HG02678 (cell line): ENCODE results near the gene TUBE1.

Experiments used
- ATAC-seq: cut with Tn5 transposase; IDR thresholded peaks from one replicate; pipeline ENCODE4 v1.9.1; 2021; ENCODE audit warnings: mild to moderate bottlenecking, moderate library complexity; ENCODE audit not compliant: unreplicated experiment

The TUBE1 gene

DNA sequence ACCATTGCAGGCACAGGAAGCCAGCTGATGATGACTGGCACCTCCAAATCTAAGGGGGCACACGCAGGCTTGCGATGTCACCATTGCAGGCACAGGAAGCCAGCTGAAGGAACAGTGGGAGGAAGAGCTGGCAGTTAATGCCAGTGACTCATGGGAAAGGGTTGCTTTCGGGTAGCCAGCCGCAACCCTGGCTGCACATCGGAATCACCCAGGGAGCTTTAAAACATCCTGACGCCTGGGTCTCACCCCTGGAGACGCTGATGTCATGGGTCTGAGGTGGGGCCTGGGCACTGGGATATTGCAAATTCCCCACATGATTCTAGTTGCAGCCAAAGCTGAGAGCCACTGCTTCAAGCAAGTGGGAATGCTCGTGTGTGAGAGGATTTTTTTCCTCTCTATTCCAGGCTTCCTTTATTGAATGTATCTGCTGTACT, 49.5 kb downstream of the TUBE1 start:
- ATAC-seq = no peak

DNA sequence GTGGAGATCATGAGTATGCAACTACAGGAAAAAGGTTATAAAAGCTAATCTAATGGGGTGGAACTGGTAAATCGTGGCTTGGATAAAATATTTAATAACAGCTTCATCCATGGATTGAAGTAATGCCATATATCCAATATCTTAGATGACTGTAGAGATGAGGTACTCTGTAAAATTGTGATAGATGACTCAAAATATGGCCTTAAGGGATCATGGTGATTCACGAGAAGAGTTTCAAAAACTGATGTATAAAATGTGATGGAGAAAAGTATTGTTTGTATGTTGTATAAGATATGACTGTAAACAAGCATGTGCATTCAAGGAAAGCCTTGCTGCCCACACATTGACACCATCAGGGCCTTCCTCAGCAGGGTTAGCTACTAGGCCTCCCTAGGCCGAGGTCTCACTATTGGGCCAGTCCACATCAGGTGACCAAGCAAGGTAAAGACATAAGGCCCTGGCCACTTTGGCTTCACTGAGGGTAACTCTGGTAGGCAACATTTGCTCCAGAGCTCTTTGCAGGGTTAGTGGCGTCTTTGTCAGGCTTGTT, 51.1 kb downstream of the TUBE1 start:
- no peak for ATAC-seq

DNA sequence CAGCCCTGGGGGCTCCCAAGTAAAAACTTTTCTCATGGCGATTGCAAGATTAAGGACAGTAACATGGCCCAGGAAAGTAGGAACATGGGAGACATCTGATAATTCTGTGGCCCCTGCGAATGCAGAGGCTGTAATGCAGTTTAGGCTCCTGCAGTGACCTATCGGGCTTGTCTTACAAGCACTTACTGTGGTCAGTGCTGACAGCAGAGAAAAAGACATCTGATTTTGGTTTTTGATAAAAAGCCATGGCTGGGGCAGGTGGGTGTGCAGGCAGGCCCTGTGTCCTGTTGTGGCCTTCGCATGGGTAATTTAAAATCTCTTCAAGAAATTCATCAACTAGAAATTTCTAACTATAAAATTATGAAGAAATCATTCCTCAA, 52.7 kb downstream of the TUBE1 start:
- ATAC-seq = no peak

DNA sequence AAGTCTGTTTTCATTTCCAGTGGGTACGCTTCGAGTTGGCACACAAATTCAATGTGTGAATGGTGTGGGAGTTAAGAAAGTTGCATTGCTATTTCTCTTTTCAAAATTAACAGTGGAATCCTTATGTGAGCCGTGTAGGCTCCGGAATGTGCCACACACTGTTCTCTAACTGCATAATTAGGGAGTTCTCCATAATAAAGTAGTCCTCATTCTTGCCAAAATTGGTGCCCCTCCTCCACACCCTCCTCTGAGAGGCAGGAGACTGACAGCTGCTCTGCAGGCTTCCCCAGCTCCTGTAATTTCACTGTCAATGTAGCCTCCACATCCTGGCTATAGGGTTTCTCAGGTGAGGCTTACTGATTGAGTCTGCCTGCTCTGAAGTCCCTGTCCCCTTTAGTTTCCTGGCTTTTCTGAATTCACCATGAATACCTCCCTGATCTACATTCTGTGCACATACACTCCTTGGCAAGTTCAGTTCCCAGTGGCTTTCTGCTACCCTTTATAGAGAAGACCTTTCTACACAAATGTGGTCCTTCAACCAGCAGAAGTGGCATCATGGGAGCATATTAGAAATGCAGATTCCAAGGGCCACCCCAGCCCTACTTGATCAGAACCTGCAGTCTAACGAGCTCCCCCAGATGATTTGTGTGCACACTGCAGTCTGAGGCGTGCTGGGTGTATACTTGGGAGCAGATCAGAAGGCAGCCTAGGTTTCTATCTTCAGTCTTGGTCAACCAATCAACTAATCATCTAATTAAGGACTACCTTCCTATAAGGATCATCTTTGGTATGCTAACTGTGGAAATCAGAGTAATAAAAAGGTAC, 53.3 kb downstream of the TUBE1 start:
- ATAC-seq = no peak

DNA sequence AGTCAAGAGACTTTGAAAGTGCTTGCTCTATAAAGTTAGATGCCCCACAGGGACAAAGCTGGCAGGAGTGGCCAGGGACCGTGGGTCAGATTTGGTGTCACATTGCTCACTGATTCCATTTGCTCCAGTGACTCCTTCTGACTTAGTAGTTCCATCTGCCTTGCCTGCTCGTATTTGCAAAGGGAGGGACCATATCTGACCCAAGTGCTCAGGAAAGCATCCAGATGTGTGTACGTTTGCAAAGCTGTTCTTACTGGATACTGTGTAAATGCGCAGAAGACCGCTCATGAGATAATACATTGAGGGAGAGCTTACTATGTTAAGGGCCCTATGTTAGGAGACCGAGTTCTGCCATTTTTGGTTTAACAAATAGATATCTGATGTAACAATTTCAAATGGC, 54.6 kb downstream of the TUBE1 start:
- ATAC-seq = no peak

DNA sequence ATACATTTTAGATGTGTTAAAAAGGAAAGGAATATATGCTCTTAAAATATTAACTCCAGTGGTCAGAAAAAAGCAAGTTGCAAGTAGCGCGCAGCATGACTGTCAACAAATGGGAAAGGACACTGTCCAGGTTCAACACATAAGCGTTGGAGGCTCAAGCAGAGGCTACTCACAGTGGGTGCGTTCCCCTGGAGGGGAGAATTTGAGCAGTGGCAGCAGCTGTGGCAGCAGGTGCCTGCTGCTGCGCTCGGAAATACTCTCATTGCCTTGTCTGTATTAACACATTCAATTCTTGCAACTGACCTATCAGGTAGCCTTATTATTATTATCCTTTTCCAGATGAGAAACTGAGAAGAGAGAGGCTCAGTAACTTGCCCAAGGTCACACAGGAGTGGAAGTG, 55.3 kb downstream of the TUBE1 start:
- ATAC-seq = no peak

DNA sequence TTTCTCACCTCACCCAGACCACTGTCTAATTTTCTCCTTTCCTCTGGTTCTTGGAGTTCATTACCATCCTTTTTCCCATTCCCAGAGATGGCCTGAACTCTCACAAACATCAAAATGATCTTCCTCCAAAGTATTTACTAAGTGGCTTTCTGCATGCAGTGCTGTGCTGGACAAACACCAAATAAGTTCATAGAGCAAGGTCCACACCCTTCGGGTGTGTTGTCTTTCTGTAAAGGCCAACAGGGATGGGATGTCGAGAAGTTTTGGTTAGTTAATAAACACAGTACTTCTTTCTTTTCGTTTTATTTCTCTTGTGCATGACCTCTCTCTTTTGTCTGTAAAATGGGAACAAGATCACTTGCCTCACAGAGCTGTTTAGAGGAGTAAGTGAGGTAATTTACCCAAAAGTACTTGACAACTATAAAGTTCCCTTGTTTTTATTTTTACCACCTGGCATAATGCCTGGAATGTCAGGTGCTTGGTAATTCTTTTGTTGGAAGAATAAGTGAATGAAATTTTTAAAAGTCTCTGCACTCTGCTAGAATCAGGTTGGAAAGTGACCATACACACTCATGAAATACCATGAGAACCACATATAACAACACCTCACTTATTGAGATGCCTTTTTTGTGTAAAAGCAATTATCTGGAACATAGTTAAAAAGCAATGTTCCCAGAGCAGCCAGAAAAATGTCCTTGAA, 56.2 kb downstream of the TUBE1 start:
- ATAC-seq = no peak

DNA sequence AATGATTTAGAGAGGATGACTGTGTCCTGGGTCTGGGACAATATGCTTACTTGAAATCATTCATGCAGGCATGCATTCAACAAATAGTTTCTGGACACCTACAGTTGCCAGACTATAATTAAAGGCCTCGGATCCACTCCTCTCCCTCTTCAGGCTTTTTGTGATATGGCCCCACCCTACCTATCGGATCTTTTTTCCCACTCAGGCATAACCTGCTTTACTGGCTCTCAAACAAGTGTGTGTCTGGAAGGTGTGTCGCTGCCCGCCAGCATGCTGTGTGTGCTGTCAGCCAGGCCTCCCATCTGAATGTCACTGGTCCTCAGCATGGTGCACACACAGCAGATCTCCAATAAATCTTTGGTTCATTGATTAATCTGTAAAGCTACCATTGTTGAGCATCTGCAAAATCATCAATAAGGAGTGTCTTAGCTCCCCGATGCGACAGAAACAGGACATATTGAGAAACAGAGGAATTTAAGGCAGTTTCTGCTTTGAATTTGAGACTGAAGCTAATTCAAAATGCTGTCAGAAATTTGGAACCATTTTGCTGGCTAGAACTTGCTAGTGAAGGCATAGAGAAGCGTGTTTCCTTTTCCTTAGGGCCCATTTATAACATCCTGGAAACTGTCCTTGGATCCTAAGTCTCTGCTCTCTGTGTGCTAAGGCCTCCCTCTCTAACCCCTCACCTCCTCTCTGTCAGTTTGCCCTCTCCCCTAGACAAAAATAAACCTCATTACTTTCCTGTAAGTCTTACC, 56.9 kb downstream of the TUBE1 start:
- ATAC-seq = no peak

DNA sequence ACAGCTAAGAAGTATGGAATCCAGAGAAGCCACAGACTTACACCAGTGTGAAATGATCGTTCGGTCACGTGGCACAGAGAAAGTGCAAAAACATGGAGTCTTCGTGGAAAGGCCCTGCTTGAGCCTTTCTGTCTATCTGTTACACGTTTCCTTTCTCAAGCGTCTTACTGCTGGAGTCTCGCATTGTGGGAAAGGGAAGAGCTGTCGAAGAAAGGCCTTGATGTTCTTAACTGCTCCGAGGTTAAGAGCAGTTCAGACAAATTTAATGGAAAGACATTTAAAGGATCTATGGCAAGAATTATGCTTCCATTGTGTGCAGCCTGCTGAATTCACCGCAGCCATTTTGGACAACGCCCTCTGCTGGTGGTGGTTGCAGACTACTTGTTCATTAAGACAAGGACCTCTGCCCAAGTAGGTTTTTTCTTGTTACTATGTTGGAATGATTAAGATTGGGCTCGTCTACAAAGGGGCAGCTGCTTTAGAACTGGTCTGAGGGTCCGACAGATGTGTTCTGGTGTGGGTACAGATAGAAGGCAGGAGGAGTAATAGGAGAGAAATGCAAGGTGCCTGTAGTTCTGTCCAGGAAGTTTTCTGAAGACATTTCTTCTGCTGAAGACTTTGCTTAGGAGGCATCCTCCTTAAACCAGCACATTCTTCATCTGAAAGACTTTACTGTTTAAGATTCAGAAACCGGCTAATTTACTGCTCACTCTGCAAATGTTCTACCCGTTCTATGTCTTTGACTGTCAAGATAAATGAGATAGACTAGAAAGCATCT, 58.0 kb downstream of the TUBE1 start:
- ATAC-seq = no peak

DNA sequence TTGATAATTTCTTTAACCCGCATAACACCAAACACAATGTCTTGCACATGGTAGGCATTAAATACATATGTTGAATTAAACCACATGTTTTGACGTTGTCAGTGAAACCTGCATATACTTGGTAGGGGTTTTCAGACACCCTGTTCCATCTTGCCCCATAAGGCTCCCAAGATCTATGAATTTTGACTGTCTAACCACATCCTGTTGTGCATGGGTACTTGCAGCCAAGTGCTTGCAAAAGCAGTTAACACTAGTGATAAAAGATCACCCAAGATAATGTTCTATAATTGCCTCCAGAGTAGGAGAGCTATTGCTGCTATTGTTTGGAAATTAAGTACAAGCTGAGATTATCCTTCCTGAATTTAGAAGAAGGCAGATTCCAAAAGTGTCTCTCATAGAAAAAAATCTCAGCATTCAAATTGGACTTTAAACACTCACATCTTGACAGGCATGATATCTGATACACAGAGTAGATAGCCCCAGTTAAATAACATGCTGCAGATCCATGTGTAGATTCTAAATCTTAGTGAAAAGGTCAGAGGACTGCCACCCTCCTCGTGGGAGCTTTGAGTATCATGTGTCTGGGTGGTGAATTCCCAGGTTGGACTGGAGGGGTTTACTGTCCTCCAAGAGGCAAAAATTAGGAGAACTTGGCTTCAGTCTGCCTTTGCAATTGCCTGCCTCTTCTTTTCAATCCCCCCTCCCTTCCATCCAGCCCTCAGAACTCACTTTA, 59.2 kb downstream of the TUBE1 start:
- ATAC-seq = peak; percentile 66

DNA sequence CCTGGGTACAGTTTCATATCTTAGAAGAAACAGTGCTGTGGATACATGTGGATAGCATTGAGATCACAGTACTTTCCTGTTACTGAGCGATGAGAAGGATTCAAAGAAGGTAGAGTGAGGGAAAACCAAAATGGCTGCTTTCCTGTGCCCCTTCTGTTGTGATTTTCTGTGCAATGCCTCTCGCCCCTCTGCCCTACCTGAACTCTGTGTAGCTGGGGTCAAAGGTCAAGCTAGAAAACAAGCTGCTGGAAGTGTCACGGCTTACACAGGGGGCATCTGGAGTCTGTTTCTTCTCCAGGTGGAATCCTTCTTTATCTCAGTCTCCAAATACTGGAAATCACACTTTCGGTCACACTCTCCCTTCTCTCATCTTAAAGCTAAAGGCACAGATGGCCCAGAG, 60.3 kb downstream of the TUBE1 start:
- ATAC-seq = no peak

DNA sequence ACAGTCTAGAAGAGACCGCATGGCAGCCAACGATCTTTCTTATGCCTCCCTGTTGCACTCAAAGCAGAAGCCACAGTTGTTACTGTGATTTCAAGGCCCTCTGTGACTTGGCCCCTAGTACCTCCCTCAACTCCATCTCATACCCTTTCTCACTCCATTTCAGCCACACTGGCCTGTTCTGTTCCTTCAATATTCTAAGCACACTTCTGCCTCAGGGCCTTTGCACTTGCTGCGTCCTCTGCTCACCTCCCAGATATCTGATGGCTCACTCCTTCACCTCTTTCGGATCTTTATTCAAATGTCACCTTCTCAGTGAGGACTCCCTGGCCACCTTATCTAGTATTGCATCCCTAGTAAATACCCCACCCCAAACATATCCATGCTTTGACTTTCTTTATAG, 62.8 kb downstream of the TUBE1 start:
- ATAC-seq = no peak

DNA sequence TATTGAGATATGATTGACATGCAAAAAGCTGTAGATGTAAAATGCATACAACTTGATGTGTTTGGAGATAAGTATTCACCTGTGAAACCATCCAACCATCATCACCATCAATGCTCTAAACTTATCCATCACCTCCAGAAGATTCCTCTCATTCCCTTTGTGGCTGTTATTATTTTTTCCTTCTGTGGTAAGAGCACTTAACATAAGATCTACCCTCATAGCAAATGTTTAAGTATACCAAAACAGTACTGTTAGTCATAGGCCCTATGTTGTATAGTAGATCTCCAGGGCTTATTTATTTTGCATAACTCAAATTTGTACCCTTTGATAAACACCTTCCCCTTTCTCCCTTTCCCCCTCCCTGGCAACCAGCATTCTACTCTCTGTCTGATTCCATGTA, 64.5 kb downstream of the TUBE1 start:
- ATAC-seq = no peak

DNA sequence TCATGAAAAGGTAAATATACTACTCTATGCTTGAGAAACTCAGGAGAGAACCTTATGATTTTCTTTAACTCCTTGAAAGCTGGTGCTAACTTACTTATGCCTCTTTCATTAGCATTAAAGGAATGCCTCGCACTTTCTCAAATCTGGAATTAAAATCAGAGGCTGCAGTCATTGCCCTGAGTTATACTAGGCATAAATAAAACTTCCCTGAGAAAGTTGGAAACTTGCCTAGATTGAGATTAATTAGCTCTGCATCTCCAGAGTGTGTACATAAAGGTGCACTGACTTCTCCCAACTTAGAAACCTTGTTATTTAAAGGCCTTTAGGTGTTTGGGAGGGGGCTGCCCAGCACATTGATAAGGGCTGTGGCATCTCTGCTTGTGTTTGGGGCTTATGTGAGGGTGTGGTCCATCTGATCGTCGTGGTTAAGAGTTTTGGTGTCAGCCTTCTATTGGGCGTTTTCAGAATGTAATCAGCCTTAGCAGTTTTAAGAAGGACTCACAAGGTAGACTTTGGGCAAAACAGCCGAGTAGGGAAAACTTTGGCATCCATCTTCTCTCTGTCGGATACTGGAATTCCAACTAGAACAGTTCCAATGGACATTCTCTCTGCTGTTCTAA, 65.5 kb downstream of the TUBE1 start:
- ATAC-seq = no peak
